HepG2 (cell line): ENCODE results near the gene TMEM134. TPM values are rescaled to one million over a fixed set of nuclear protein-coding genes. Genes with fewer than 3 reads are reported as not detected.

Experiments
- AFF4 ChIP-seq: sonication (generic); formaldehyde crosslinking; IDR thresholded peaks from 2 replicates; pipeline ENCODE4 v1.4.0; 2020; ENCODE audit warnings: missing genetic modification reagents
- BCL6 ChIP-seq: IDR thresholded peaks from 2 replicates; pipeline ENCODE4 v1.6.1; 2016; ENCODE audit warnings: missing genetic modification reagents, missing compliant biosample characterization
- ELF3 ChIP-seq: IDR thresholded peaks from 2 replicates; pipeline ENCODE4 v1.6.1; 2016; ENCODE audit warnings: missing genetic modification reagents, missing compliant biosample characterization
- HDAC1 ChIP-seq: sonication (generic); formaldehyde crosslinking; IDR thresholded peaks from 2 replicates; pipeline ENCODE4 v1.5.1; 2020; ENCODE audit warnings: mild to moderate bottlenecking, missing genetic modification reagents
- HNRNPUL1 ChIP-seq: fragments of 200-400 bp; formaldehyde crosslinking; IDR thresholded peaks from 2 replicates; pipeline ENCODE4 v1.6.1; 2017; ENCODE audit warnings: low read depth, mild to moderate bottlenecking, low read length, moderate library complexity
- NCOR1 ChIP-seq: fragments of 200-600 bp; sonication (generic); IDR thresholded peaks from 2 replicates; pipeline ENCODE4 v1.7.0; 2017; ENCODE audit warnings: antibody characterized with exemption, low read length, borderline replicate concordance
- NFRKB ChIP-seq: fragments of 450-650 bp; IDR thresholded peaks from 2 replicates; pipeline ENCODE4 v1.6.1; 2017
- TRIM24 ChIP-seq: sonication (generic); formaldehyde crosslinking; IDR thresholded peaks from 2 replicates; pipeline ENCODE4 v1.8.0; 2022; ENCODE audit warnings: mild to moderate bottlenecking, missing genetic modification reagents
- ZBTB7A ChIP-seq: sonication (generic); formaldehyde crosslinking; IDR thresholded peaks from 2 replicates; pipeline ENCODE4 v1.8.0; 2022; ENCODE audit warnings: mild to moderate bottlenecking, missing genetic modification reagents
- ZHX1 ChIP-seq: sonication (generic); formaldehyde crosslinking; IDR thresholded peaks from 2 replicates; pipeline ENCODE4 v1.8.1; 2022; ENCODE audit warnings: low read depth, mild to moderate bottlenecking, missing genetic modification reagents
- ZNF282 ChIP-seq: fragments of 450-650 bp; IDR thresholded peaks from 2 replicates; pipeline ENCODE4 v1.6.1; 2018; ENCODE audit not compliant: partially characterized antibody
- ZNF775 ChIP-seq: sonication (generic); formaldehyde crosslinking; IDR thresholded peaks from 2 replicates; pipeline ENCODE4 v1.4.0; 2020; ENCODE audit warnings: missing genetic modification reagents, mild to moderate bottlenecking, moderate library complexity, borderline replicate concordance
- polyA plus RNA-seq, 8 experiments: library from polyadenylated mRNA; depleted of rRNA in 3 of 8; stranded (reverse) in 7 of 8; unstranded in 1 of 8; fragments of >200 nt; fragmentation: Illumina TruSeq in 4 of 8; extraction: Trizol in 4 of 8; gene quantifications; 2 replicates each; pipeline versions ENCODE4 v1.2.1 to v1.2.3, GENCODE V29; 2011 to 2016; ENCODE audit warnings: low read depth in 4 of 8, missing spikeins in 1 of 8, mixed read lengths in 1 of 8; ENCODE audit not compliant: insufficient read depth in 1 of 8
- total RNA-seq, 5 experiments: library from RNA; depleted of rRNA; stranded (reverse); fragments of >200 nt; fragmentation: Illumina TruSeq; extraction: Trizol; gene quantifications; 2 replicates each; pipeline ENCODE4 v1.2.3, GENCODE V29; 2016; ENCODE audit warnings: low read depth in 1 of 5
- TF ChIP-seq, protein P1 (sequence below): IDR thresholded peaks from 2 replicates; pipeline ENCODE4 v1.6.1; 2016; ENCODE audit warnings: low read depth

Gene TMEM134
- total and polyA plus RNA-seq, 2 of the 13 experiments (the other 11 are each of a cell fraction or from before 2014, with no cell fraction given): 6.9 to 26.9 TPM

DNA sequence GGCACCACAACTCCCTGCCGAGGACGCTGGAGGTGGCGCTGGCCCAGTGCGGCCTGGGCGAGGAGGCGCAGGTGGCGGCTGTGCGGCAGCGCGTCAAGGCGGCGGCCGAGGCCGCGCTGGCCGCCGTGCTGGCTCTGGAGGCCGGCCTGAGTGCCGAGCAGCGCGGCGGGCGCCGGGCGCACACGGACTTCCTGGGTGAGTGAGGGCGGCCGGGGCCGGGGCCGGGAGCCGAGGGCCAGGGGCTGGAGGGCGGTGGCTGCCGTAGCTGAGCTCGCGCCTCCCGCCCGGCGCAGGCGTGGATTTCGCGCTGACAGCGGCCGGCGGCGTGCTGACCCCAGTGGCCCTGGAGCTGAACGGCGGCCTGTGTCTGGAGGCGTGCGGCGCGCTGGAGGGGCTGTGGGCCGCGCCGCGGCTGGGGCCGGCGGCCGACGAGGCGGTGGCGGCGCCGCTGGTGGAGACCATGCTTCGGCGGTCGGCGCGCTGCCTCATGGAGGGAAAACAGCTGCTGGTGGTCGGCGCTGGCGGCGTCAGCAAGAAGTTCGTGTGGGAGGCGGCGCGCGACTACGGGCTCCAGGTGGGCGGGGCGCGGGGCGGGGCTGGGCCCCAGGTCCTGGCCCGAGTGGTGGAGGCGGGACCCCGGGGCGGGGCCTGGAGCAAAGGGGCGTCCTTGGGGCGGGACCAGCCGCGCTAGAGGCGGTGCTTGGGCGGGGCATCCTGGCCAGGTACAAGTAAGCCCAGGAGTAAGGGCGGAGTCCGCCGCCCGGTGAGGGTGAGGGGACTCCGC, 48.2 kb downstream of the TMEM134 start (continued):
- TF ChIP-seq, protein P1, sequence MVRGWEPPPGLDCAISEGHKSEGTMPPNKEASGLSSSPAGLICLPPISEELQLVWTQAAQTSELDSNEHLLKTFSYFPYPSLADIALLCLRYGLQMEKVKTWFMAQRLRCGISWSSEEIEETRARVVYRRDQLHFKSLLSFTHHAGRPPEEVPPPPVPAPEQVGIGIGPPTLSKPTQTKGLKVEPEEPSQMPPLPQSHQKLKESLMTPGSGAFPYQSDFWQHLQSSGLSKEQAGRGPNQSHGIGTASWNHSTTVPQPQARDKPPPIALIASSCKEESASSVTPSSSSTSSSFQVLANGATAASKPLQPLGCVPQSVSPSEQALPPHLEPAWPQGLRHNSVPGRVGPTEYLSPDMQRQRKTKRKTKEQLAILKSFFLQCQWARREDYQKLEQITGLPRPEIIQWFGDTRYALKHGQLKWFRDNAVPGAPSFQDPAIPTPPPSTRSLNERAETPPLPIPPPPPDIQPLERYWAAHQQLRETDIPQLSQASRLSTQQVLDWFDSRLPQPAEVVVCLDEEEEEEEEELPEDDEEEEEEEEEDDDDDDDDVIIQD (CRISPR knock-in tag): no peak
- TF ChIP-seq NCOR1: no peak
- no peak for TF ChIP-seq ZHX1
- TF ChIP-seq TRIM24 (CRISPR knock-in tag): no peak
- no peak for TF ChIP-seq ZNF775
- no peak for TF ChIP-seq BCL6 (CRISPR knock-in tag)
- no peak; the same call in 1 of the 2 replicates for TF ChIP-seq ELF3
- TF ChIP-seq NFRKB: no peak
- no peak for TF ChIP-seq AFF4 (CRISPR knock-in tag)
- no peak for TF ChIP-seq HNRNPUL1
- no peak for TF ChIP-seq ZBTB7A (CRISPR knock-in tag)
- no peak for TF ChIP-seq HDAC1 (CRISPR knock-in tag)
- no peak for TF ChIP-seq ZNF282
